ENCODE results near the gene DDA1. TPM values are rescaled to one million over a fixed set of nuclear protein-coding genes. Genes with fewer than 3 reads are reported as not detected.
"Not testable (repeated sequence)": the region's sequence is repeated elsewhere in the genome, so short reads cannot be mapped to it uniquely, and the experiment has no call there.

Gene DDA1
- total RNA-seq, 4 donors from 2014 or later, result 13.2 to 58.5 (median 19.9) TPM

DNA sequence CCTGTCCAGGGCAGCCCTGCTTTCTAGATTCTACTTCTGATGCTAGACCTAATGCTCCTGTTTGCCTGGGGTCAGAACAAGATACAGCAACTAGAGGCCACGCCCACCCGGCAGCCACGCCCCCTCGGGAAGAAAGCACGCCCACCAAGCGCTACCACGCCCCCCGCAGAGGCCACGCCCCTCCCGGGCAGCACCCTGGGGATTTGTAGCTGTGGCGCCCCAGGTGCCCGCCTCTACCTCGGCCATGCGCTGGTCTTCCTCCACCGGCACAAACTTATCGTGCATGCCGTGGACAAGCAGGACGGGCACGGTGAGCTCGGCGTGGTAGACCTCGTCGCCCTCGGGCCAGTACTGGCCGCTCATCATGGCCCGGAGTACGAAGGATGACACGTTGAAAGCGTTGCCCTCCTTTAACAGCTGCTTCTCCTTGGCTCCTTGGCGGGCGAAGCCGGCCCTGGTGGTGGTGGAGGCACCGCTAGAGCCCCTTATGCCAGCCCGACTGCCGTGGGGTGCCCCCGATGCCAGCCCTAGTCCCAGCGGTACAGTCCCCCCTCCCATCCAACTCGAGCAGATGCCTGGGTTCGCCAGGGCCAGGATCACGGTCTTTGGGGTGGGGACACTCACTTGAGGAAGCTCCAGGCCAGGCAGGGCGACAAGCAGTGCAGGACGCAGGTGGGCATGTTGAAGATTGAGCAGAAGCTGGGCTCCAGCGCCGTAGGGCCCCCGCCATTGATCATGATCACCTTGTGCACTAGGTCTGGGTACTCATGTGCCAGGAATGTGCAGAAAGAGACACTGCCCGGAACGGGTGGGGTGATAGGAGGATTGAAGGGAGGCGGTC, 15.1 kb upstream of the DDA1 start:
- no peaks in the 10 kb centered on the region for H3K9me3 ChIP-seq
- H3K4me3 ChIP-seq, result no peak overlapping the region
- ATAC-seq, result no peak
- peaks cover 0 to 29% of the 10 kb centered on the region in 2 donors for H3K36me3 ChIP-seq
- peaks cover 0 to 33% (median 7%) of the 10 kb centered on the region in 3 donors for H3K4me1 ChIP-seq
- TF ChIP-seq, protein P1, sequence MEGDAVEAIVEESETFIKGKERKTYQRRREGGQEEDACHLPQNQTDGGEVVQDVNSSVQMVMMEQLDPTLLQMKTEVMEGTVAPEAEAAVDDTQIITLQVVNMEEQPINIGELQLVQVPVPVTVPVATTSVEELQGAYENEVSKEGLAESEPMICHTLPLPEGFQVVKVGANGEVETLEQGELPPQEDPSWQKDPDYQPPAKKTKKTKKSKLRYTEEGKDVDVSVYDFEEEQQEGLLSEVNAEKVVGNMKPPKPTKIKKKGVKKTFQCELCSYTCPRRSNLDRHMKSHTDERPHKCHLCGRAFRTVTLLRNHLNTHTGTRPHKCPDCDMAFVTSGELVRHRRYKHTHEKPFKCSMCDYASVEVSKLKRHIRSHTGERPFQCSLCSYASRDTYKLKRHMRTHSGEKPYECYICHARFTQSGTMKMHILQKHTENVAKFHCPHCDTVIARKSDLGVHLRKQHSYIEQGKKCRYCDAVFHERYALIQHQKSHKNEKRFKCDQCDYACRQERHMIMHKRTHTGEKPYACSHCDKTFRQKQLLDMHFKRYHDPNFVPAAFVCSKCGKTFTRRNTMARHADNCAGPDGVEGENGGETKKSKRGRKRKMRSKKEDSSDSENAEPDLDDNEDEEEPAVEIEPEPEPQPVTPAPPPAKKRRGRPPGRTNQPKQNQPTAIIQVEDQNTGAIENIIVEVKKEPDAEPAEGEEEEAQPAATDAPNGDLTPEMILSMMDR (IDR thresholded peaks at IDR 0.05), result no peak
- no peak for TF ChIP-seq EP300 (IDR thresholded peaks at IDR 0.05)
- no peak for TF ChIP-seq POLR2AphosphoS5 (IDR thresholded peaks at IDR 0.05)
- no peak for TF ChIP-seq POLR2A (IDR thresholded peaks at IDR 0.05)
- H3K27ac ChIP-seq, result peak overlapping the region in 1 of 4 donors; percentile 54
- WGBS, 2 donors (ENCODE audit: low coverage in 1 of 2), result 71 to 85% methylated on average over 4 to 24 of the region's 48 CpGs
- H3K27me3 ChIP-seq, result no peaks in the 10 kb centered on the region

DNA sequence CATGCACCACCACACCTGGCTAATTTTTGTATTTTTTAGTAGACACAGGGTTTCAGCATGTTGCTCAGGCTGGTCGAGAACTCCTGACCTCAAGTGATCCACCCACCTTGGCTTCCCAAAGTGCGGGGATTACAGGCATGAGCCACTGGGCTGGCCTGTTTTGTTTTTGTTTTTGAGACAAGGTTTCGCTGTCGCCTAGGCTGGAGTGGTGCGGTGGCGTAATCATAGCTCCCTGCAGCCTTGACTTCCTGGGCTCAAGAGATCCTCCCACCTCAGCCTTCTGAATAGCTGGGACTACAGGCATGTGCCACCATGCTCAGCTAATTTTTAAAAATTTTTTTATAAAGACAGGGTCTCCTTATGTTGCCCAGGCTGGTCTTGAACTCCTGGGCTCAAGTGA, 13.8 kb upstream of the DDA1 start:
- WGBS, 2 donors (ENCODE audit: low coverage in 1 of 2), result 100% methylated on average over 5 of the region's 6 CpGs; no CpG with 5 or more reads in 1 of the 2 donors
- H3K9me3 ChIP-seq, ATAC-seq, H3K27ac ChIP-seq, H3K4me3 ChIP-seq, H3K27me3 ChIP-seq: not testable (repeated sequence)
- H3K4me1 ChIP-seq, result peaks cover 0 to 35% (median 7%) of the 10 kb centered on the region in 3 donors
- H3K36me3 ChIP-seq, result peaks cover 0 to 37% of the 10 kb centered on the region in 2 donors

DNA sequence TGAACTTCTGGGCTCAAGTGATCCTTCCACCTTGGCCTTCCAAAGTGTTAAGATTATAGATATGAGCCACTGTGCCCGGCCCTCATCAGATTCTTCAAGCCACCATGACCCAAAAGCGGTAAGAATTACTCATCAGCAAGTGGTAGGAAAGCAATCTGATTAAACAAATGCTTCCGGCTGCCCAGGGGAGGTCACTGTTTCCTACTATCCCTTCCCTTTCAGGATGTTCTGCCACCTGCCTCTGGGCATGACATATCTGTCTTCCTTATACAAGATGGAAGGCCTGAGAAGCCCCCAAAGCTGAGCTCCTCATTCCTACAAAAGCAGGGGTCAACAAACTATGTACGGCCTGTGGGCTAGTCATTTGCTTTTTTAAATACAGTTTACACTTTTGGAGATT, 13.1 kb upstream of the DDA1 start:
- 35 to 36% methylated on average over 4 of the region's 4 CpGs for WGBS, 2 donors (ENCODE audit: low coverage in 1 of 2)
- H3K27ac ChIP-seq, result no peak overlapping the region
- peaks cover 0 to 42% (median 7%) of the 10 kb centered on the region in 3 donors for H3K4me1 ChIP-seq
- TF ChIP-seq POLR2A (IDR thresholded peaks at IDR 0.05), result no peak
- TF ChIP-seq EP300 (IDR thresholded peaks at IDR 0.05), result no peak
- no peak for TF ChIP-seq POLR2AphosphoS5 (IDR thresholded peaks at IDR 0.05)
- TF ChIP-seq, protein P1 (IDR thresholded peaks at IDR 0.05), result no peak
- no peaks in the 10 kb centered on the region for H3K27me3 ChIP-seq
- peaks cover 0 to 44% of the 10 kb centered on the region in 2 donors for H3K36me3 ChIP-seq
- no peak for ATAC-seq
- H3K9me3 ChIP-seq, result no peaks in the 10 kb centered on the region
- H3K4me3 ChIP-seq, result no peak overlapping the region

DNA sequence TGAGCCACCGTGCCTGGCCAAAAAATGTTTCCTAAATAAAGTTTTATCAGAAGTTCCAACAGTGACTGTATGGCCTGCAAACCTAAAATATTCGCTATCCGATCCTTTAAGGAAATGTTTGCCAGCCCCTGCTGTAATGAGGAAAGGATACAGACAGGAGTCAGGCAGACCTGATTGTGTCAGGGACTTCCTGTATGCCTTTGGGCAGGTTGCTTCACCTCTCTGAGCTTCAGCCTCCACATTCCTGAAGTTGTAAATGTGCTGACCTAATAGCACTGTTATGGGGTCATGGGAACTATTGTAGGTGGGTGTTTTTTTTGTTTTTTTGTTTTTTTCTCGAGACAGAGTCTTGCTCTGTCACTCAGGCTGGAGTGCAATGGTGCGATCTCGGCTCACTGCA, 12.4 kb upstream of the DDA1 start:
- peaks cover 0 to 46% (median 7%) of the 10 kb centered on the region in 3 donors for H3K4me1 ChIP-seq
- no peaks in the 10 kb centered on the region for H3K27me3 ChIP-seq
- H3K4me3 ChIP-seq, result no peak overlapping the region
- H3K9me3 ChIP-seq, result no peaks in the 10 kb centered on the region
- no peak overlapping the region for H3K27ac ChIP-seq
- WGBS, 2 donors (ENCODE audit: low coverage in 1 of 2), result 77 to 87% methylated on average over 6 of the region's 6 CpGs
- no peak for ATAC-seq
- H3K36me3 ChIP-seq, result peaks cover 0 to 47% of the 10 kb centered on the region in 2 donors
- TF ChIP-seq, protein P1 (IDR thresholded peaks at IDR 0.05), result no peak
- no peak for TF ChIP-seq POLR2A (IDR thresholded peaks at IDR 0.05)
- no peak for TF ChIP-seq EP300 (IDR thresholded peaks at IDR 0.05)
- no peak for TF ChIP-seq POLR2AphosphoS5 (IDR thresholded peaks at IDR 0.05)

DNA sequence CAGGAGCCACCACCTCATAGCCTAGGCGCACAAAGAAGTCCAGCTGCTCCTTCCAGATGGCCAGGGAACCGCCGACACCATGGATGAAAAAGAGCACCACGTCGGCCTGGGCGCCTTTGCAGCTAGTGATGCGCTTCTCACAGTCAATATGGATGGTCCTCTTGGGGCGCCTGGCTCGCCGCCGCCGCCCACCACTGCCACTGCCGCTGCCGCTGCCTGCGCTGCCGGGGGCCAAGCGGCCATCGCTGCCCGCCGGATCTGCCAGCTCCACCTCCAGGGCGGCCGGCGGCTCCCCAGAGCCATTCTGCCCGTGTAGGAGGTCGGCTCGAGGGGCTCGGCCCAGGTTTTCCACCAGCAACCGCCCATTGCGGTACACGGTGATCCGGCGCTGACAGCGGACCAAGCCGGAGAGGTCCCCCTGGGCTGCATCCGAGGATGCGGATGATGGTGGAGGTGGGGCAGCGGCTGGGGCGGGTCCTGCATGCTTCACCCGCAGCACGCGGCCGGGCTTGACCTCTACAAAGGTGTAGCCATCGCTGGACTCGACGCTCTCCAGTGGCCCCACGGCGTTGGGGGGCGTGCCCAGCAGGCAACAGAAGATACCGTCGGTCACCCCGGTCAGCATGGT, 8.3 kb upstream of the DDA1 start:
- Histone ChIP-seq H3K27me3 (no peaks in the 10 kb centered on the region), H3K4me1 (peaks cover 0 to 58% (median 28%) of the 10 kb centered on the region in 3 donors), H3K36me3 (peaks cover 0 to 35% of the 10 kb centered on the region in 2 donors), H3K4me3 (no peak overlapping the region), H3K27ac (no peak overlapping the region), H3K9me3 (no peaks in the 10 kb centered on the region)
- 100% methylated on average over 1 of the region's 51 CpGs; no CpG with 5 or more reads in 1 of the 2 donors for WGBS, 2 donors (ENCODE audit: low coverage in 1 of 2)
- no peak for TF ChIP-seq EP300 (IDR thresholded peaks at IDR 0.05)
- no peak for TF ChIP-seq POLR2AphosphoS5 (IDR thresholded peaks at IDR 0.05)
- TF ChIP-seq, protein P1 (IDR thresholded peaks at IDR 0.05), result no peak
- TF ChIP-seq POLR2A (IDR thresholded peaks at IDR 0.05), result no peak
- ATAC-seq, result no peak
